M059J (cell line): ENCODE data around the gene SDF4. TPM values are rescaled to one million over a fixed set of nuclear protein-coding genes. Genes with fewer than 3 reads are reported as not detected.

Source experiments
- total RNA-seq: library from RNA; depleted of rRNA; stranded (reverse); fragments of >200 nt; shearing (Covaris generic); gene quantifications from 2 replicates; pipeline ENCODE4 v1.2.3, GENCODE V29; 2014; rRNA removed

SDF4 gene
- total RNA-seq, 1 experiment from 2014 or later: 196 TPM

Other genes with a start within 250 kb of the SDF4 start
- 0.37 and 1.0 TPM in 2 replicates for gene PERM1, start 249.9 kb downstream of the SDF4 start, total RNA-seq
- gene HES4, start 231.9 kb downstream of the SDF4 start, total RNA-seq: 44.1 and 51.8 TPM in 2 replicates
- 2,871 and 3,124 TPM in 2 replicates for gene ISG15, start 218.5 kb downstream of the SDF4 start, total RNA-seq
- 117 and 282 TPM in 2 replicates for gene AGRN, start 211.9 kb downstream of the SDF4 start, total RNA-seq
- gene RNF223, start 157.7 kb downstream of the SDF4 start, total RNA-seq: not detected in 2 replicates
- 17.4 and 17.5 TPM in 2 replicates for gene C1orf159, start 115.9 kb downstream of the SDF4 start, total RNA-seq
- not detected in 2 replicates for gene TTLL10, start 58.1 kb downstream of the SDF4 start, total RNA-seq
- not detected in 2 replicates for gene TNFRSF18, start 25.4 kb downstream of the SDF4 start, total RNA-seq
- not detected in 2 replicates for gene TNFRSF4, start 17.8 kb downstream of the SDF4 start, total RNA-seq
- 17.4 and 30.1 TPM in 2 replicates for gene B3GALT6, start 236 bp upstream of the SDF4 start, total RNA-seq
- not detected in 2 replicates for gene C1QTNF12, start 14.7 kb upstream of the SDF4 start, total RNA-seq
- gene UBE2J2, start 41.9 kb upstream of the SDF4 start, total RNA-seq: 42.8 and 59.5 TPM in 2 replicates
- 0.62 TPM in 1 of 2 replicates, not detected in the other for gene SCNN1D, start 48.4 kb upstream of the SDF4 start, total RNA-seq
- gene ACAP3, start 75.9 kb upstream of the SDF4 start, total RNA-seq: 13.9 and 15.3 TPM in 2 replicates
- gene PUSL1, start 76.6 kb upstream of the SDF4 start, total RNA-seq: 23.6 and 40.3 TPM in 2 replicates
- gene INTS11, start 92.7 kb upstream of the SDF4 start, total RNA-seq: 74.7 and 87.4 TPM in 2 replicates
- gene CPTP, start 92.8 kb upstream of the SDF4 start, total RNA-seq: 22.4 and 35.1 TPM in 2 replicates
- gene TAS1R3, start 99.3 kb upstream of the SDF4 start, total RNA-seq: not detected in 2 replicates
- 22.4 and 34.5 TPM in 2 replicates for gene DVL1, start 117.4 kb upstream of the SDF4 start, total RNA-seq
- 0.25 and 2.6 TPM in 2 replicates for gene MXRA8, start 126.6 kb upstream of the SDF4 start, total RNA-seq
- 141 and 178 TPM in 2 replicates for gene AURKAIP1, start 143.2 kb upstream of the SDF4 start, total RNA-seq
- gene CCNL2, start 167.3 kb upstream of the SDF4 start, total RNA-seq: 29.9 and 35.2 TPM in 2 replicates
- gene MRPL20, start 175.3 kb upstream of the SDF4 start, total RNA-seq: 160 and 166 TPM in 2 replicates
- 0.17 and 0.64 TPM in 2 replicates for gene ANKRD65, start 189.3 kb upstream of the SDF4 start, total RNA-seq
- 0.12 and 1.1 TPM in 2 replicates for gene VWA1, start 203.7 kb upstream of the SDF4 start, total RNA-seq
- not detected in 2 replicates for gene ATAD3C, start 217.7 kb upstream of the SDF4 start, total RNA-seq
- 2.9 and 7.7 TPM in 2 replicates for gene ATAD3B, start 239.8 kb upstream of the SDF4 start, total RNA-seq